Mesenchymal stem cell (in vitro differentiated cells and primary cell): ENCODE data around the gene GRK3.

Experiments used
- DNase-seq: peaks from one replicate; pipeline ENCODE4 v3.0.0-alpha.2; 2013
- H2AFZ ChIP-seq: one replicate; pipeline ENCODE4 v1.6.1; 2013; ENCODE audit warnings: low read depth, mild to moderate bottlenecking, control low read depth, inconsistent platforms, low read length, moderate library complexity
- H2AK5ac ChIP-seq: 2 replicates; pipeline ENCODE4 v1.6.1; 2013; ENCODE audit warnings: low read length, moderate library complexity, mild to moderate bottlenecking, inconsistent platforms; ENCODE audit not compliant: severe bottlenecking
- H2BK120ac ChIP-seq: one replicate; pipeline ENCODE4 v1.6.1; 2013; ENCODE audit warnings: low read depth, mild to moderate bottlenecking, inconsistent platforms, low read length, moderate library complexity
- H2BK12ac ChIP-seq, 2 experiments: one replicate each; pipeline ENCODE4 v1.6.1; 2013; ENCODE audit warnings: inconsistent platforms in 2 of 2, low read length in 2 of 2, mild to moderate bottlenecking in 2 of 2, moderate library complexity in 2 of 2, control low read depth in 1 of 2
- H2BK15ac ChIP-seq: one replicate; pipeline ENCODE4 v1.6.1; 2013; ENCODE audit warnings: mild to moderate bottlenecking, low read depth, inconsistent platforms; ENCODE audit not compliant: poor library complexity, severe bottlenecking
- H2BK5ac ChIP-seq: 2 replicates; pipeline ENCODE4 v1.6.1; 2013; ENCODE audit warnings: low read depth, mild to moderate bottlenecking, low read length, control low read depth, inconsistent platforms; ENCODE audit not compliant: poor library complexity, severe bottlenecking
- H3K14ac ChIP-seq, 2 experiments: one replicate each; pipeline ENCODE4 v1.6.1; 2013; ENCODE audit warnings: inconsistent platforms in 2 of 2, low read length in 2 of 2, control low read depth in 1 of 2, mild to moderate bottlenecking in 1 of 2, moderate library complexity in 1 of 2
- H3K18ac ChIP-seq, 2 experiments: one replicate each; pipeline ENCODE4 v1.6.1; 2013; ENCODE audit warnings: inconsistent platforms in 2 of 2, low read length in 2 of 2, control low read depth in 1 of 2, low read depth in 1 of 2, mild to moderate bottlenecking in 1 of 2
- H3K23ac ChIP-seq, 2 experiments: one replicate each; pipeline ENCODE4 v1.6.1; 2013; ENCODE audit warnings: inconsistent platforms in 2 of 2, low read length in 2 of 2, mild to moderate bottlenecking in 2 of 2, moderate library complexity in 2 of 2, control low read depth in 1 of 2
- H3K27ac ChIP-seq: 2 replicates; pipeline ENCODE4 v1.5.1; 2013; ENCODE audit warnings: mild to moderate bottlenecking, moderate library complexity, low read length, control low read depth, inconsistent platforms; ENCODE audit not compliant: poor library complexity, severe bottlenecking
- H3K27me3 ChIP-seq, 2 experiments: 2 replicates each; pipeline versions ENCODE4 v1.6.1 to v1.7.0; 2013; ENCODE audit warnings: low read length in 2 of 2, mild to moderate bottlenecking in 2 of 2, moderate library complexity in 2 of 2, control low read depth in 1 of 2, inconsistent platforms in 1 of 2; ENCODE audit not compliant: control insufficient read depth in 1 of 2, insufficient read depth in 1 of 2
- H3K36me3 ChIP-seq, 2 experiments: 2 replicates each; pipeline versions ENCODE4 v1.6.1 to v1.7.0; 2013; ENCODE audit warnings: low read length in 2 of 2, control low read depth in 1 of 2, inconsistent platforms in 1 of 2, low read depth in 1 of 2, mild to moderate bottlenecking in 1 of 2; ENCODE audit not compliant: insufficient read depth in 2 of 2, control insufficient read depth in 1 of 2
- H3K4ac ChIP-seq, 2 experiments: one replicate each; pipeline ENCODE4 v1.6.1; 2013; ENCODE audit warnings: inconsistent platforms in 2 of 2, low read length in 2 of 2, mild to moderate bottlenecking in 2 of 2, moderate library complexity in 2 of 2, control low read depth in 1 of 2, low read depth in 1 of 2
- H3K4me1 ChIP-seq: 2 replicates; pipeline ENCODE4 v1.6.1; 2013; ENCODE audit warnings: low read depth, low read length, control low read depth; ENCODE audit not compliant: control insufficient read depth, insufficient read depth
- H3K4me2 ChIP-seq: 2 replicates; pipeline ENCODE4 v1.6.1; 2013; ENCODE audit warnings: low read length, mild to moderate bottlenecking, inconsistent platforms; ENCODE audit not compliant: poor library complexity, severe bottlenecking
- H3K4me3 ChIP-seq, 2 experiments: 2 replicates each; pipeline versions ENCODE4 v1.5.1 to v1.7.0; 2013; ENCODE audit warnings: low read length in 2 of 2, mild to moderate bottlenecking in 2 of 2, control low read depth in 1 of 2, low read depth in 1 of 2; ENCODE audit not compliant: insufficient read depth in 1 of 2
- H3K79me1 ChIP-seq: replicated peaks from 2 replicates; pipeline ENCODE4 v1.6.1; 2013; ENCODE audit warnings: mild to moderate bottlenecking, control low read depth, low read length, inconsistent platforms; ENCODE audit not compliant: poor library complexity, severe bottlenecking
- H3K9ac ChIP-seq: 2 replicates; pipeline ENCODE4 v1.7.0; 2013; ENCODE audit warnings: mild to moderate bottlenecking, low read length, moderate library complexity
- H3K9me3 ChIP-seq: 2 replicates; pipeline ENCODE4 v1.7.0; 2013; ENCODE audit warnings: mild to moderate bottlenecking, low read length; ENCODE audit not compliant: control insufficient read depth
- H4K8ac ChIP-seq: one replicate; pipeline ENCODE4 v1.6.1; 2013; ENCODE audit warnings: inconsistent platforms, mild to moderate bottlenecking, low read length, moderate library complexity
- H4K91ac ChIP-seq: one replicate; pipeline ENCODE4 v1.6.1; 2013; ENCODE audit warnings: mild to moderate bottlenecking, low read length, inconsistent platforms
- WGBS: methylation state at CpG from one replicate; pipeline ENCODE4 v1.1.7; 2013; ENCODE audit warnings: mixed read lengths; 5-methylcytosine and 5-hydroxymethylcytosine counted together

The GRK3 gene

DNA sequence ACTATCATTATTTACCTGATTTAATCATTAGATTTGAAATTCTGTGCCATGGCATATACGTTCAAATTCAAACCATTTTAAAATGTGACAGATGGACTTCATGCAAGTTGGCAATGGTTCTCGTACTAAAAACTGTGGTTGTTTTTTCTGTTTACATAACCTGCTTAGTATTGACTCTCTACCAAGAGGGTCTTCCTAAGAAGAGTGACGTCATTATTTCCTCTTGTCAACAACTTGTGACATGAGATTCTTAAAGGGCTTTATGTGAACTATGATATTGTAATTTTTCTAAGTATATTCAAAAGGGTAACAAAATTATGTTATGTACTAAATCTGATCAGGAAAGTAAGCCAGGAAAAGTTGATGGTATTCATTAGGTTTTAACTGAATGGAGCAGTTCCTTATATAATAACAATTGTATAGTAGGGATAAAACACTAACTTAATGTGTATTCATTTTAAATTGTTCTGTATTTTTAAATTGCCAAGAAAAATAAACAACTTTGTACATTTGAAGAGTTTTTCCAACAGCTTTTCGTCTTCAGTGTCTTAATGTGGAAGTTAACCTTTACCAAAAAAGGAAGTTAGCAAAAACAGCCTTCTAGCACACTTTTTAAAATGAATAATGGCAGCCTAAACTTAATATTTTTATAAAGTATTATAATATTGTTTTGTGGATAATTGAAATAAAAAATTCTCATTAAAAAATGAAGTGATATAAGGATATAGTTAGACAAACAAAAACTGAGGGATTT lies 87.0 kb downstream of the GRK3 start:
- Histone ChIP-seq H4K8ac (no peak overlapping the region), H3K23ac (no peak overlapping the region), H3K36me3 (no peaks in the 10 kb centered on the region), H2BK5ac (no peak overlapping the region), H3K4me3 (no peak overlapping the region), H3K4me2 (no peak overlapping the region), H3K4me1 (no peaks in the 10 kb centered on the region), H3K9me3 (no peaks in the 10 kb centered on the region), H3K27me3 (no peaks in the 10 kb centered on the region), H2BK120ac (no peak overlapping the region), H4K91ac (no peak overlapping the region), H3K4ac (no peak overlapping the region), H3K18ac (no peak overlapping the region), H3K27ac (no peak overlapping the region), H3K14ac (no peak overlapping the region), H3K79me1 (no peaks in the 10 kb centered on the region), H3K9ac (no peak overlapping the region), H2BK12ac (no peak overlapping the region), H2BK15ac (no peak overlapping the region), H2AK5ac (no peak overlapping the region), H2AFZ (no peak overlapping the region)
- no peak for DNase-seq
- 74% methylated on average over 2 of the region's 4 CpGs for WGBS

DNA sequence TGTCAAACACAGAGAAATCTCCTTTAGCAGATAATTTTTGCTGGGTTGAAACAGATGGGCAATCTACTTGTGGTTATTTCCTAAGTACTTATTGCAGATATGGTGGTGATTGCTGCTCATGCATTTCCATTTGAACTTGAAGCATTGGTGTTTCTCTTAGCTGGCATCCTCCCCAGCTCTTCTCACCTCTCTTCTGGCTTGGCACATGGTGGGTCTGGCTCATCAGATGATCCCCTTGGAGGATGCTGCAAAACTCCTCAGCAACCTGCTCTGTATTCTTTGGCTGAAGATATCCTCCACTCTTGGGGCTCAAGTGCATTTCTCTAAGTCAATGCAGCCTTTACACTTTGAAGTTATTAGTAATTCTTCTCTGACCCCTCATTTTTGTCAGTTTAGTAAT lies 90.2 kb downstream of the GRK3 start:
- peaks cover 0 to 3% of the 10 kb centered on the region in 2 experiments for H3K27me3 ChIP-seq
- H2BK120ac ChIP-seq, result no peak overlapping the region
- H4K8ac ChIP-seq, result no peak overlapping the region
- no peak overlapping the region for H3K4me3 ChIP-seq
- no peaks in the 10 kb centered on the region for H3K4me1 ChIP-seq
- no peak overlapping the region for H3K14ac ChIP-seq
- no peak overlapping the region for H3K23ac ChIP-seq
- no peak overlapping the region for H3K18ac ChIP-seq
- no peak overlapping the region for H3K27ac ChIP-seq
- no peak overlapping the region for H2BK12ac ChIP-seq
- no peak overlapping the region for H4K91ac ChIP-seq
- no peak overlapping the region for H2BK5ac ChIP-seq
- no peaks in the 10 kb centered on the region for H3K9me3 ChIP-seq
- no peak overlapping the region for H2BK15ac ChIP-seq
- H3K36me3 ChIP-seq, result no peaks in the 10 kb centered on the region
- no peak overlapping the region for H3K4me2 ChIP-seq
- H2AFZ ChIP-seq, result no peak overlapping the region
- H3K79me1 ChIP-seq, result no peaks in the 10 kb centered on the region
- H3K9ac ChIP-seq, result no peak overlapping the region
- no peak overlapping the region for H3K4ac ChIP-seq
- DNase-seq, result no peak
- no peak overlapping the region for H2AK5ac ChIP-seq

DNA sequence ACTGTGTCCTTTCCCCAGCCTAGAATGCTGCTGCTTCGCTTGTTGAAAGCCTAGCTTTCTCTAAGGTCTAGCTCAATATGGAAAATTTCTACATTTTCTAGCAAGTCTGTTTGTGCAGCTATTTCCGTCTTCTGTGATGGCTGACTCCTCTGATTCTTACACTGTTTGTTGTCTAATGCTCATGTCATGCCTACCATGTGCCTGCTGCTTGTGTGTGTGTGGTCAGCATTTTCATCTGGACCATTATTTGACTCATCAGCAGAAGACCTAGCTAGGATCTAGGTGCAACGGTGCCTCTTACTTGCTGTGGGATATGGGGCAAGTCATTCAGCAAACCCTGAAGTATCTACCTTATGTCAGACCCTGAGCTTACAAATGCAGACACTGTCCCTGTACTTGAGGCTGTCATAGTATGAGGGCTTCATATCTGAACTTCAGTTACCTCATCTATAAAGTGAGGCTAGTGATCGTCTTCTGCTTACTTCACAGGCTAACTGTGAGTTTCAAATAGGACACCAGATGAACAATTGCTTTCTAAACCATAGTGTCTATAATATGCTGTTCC lies 91.0 kb downstream of the GRK3 start:
- Histone ChIP-seq H3K4me3 (no peak overlapping the region), H3K27ac (no peak overlapping the region)
- WGBS, result 92% methylated on average over 4 of the region's 4 CpGs

DNA sequence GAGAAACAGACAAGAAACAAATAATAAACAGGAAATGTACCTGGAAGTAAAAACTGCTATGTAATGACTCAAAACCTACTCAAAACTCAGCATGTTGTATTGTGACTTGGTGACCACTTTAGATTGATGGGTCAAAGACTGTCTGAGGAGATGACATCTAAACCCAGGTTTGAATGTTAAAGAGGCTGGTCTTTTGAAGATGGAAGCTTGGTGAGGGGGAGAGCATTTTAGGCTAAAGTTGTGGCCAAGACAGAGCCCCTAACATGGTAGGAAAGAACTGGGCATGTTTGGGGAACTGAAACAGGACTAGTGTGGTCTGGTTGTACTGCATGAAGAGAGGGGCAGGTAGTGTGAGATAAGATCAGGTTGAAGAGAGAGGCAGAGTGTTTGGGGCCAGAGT lies 92.2 kb downstream of the GRK3 start:
- H3K4me3 ChIP-seq, result no peak overlapping the region
- H3K36me3 ChIP-seq, result no peaks in the 10 kb centered on the region
- no peaks in the 10 kb centered on the region for H3K9me3 ChIP-seq
- H2BK15ac ChIP-seq, result no peak overlapping the region
- no peak overlapping the region for H3K18ac ChIP-seq
- no peak overlapping the region for H4K91ac ChIP-seq
- H3K4me1 ChIP-seq, result no peaks in the 10 kb centered on the region
- no peak overlapping the region for H2BK120ac ChIP-seq
- H3K4me2 ChIP-seq, result no peak overlapping the region
- no peak overlapping the region for H2BK5ac ChIP-seq
- H3K4ac ChIP-seq, result no peak overlapping the region
- no peak overlapping the region for H3K27ac ChIP-seq
- no peak for DNase-seq
- no peak overlapping the region for H2AK5ac ChIP-seq
- H4K8ac ChIP-seq, result no peak overlapping the region
- H3K23ac ChIP-seq, result no peak overlapping the region
- no peak overlapping the region for H3K14ac ChIP-seq
- no peak overlapping the region for H3K9ac ChIP-seq
- H3K27me3 ChIP-seq, result peaks cover 0 to 3% of the 10 kb centered on the region in 2 experiments
- H2AFZ ChIP-seq, result no peak overlapping the region
- no peaks in the 10 kb centered on the region for H3K79me1 ChIP-seq
- no peak overlapping the region for H2BK12ac ChIP-seq

More for the DNA sequence above, 91.0 kb downstream of the GRK3 start:
- no peak overlapping the region for H3K9ac ChIP-seq
- no peak overlapping the region for H2BK15ac ChIP-seq
- H2AFZ ChIP-seq, result no peak overlapping the region
- no peak overlapping the region for H2BK120ac ChIP-seq
- H3K4ac ChIP-seq, result no peak overlapping the region
- no peak overlapping the region for H3K23ac ChIP-seq
- no peak overlapping the region for H2BK5ac ChIP-seq
- no peaks in the 10 kb centered on the region for H3K79me1 ChIP-seq
- H3K36me3 ChIP-seq, result no peaks in the 10 kb centered on the region
- peaks cover 0 to 3% of the 10 kb centered on the region in 2 experiments for H3K27me3 ChIP-seq
- no peak overlapping the region for H3K4me2 ChIP-seq
- H3K4me1 ChIP-seq, result no peaks in the 10 kb centered on the region
- H2BK12ac ChIP-seq, result no peak overlapping the region
- H4K91ac ChIP-seq, result no peak overlapping the region
- H2AK5ac ChIP-seq, result no peak overlapping the region
- H3K18ac ChIP-seq, result no peak overlapping the region
- H4K8ac ChIP-seq, result no peak overlapping the region
- no peak overlapping the region for H3K14ac ChIP-seq
- no peak for DNase-seq
- no peaks in the 10 kb centered on the region for H3K9me3 ChIP-seq
